T47D (cell line): ENCODE results near the gene FRS3.
A peak's percentile ranks its signal among the peaks of the same experiment; 100 is the strongest.

ENCODE experiments used
- DNase-seq, 2 experiments: peaks; one replicate each; pipeline versions ENCODE4 v3.0.0 to v3.0.0-alpha.2; 2011 to 2012; ENCODE audit warnings: low read depth in 1 of 2, low spot score in 1 of 2
- JUND ChIP-seq: IDR thresholded peaks from 2 replicates; pipeline ENCODE4 v1.6.1; 2012; ENCODE audit warnings: low read depth
- in situ Hi-C: cut with HindIII; loops from 2 replicates; pipeline ENCODE4 v1.10.0; 2016; ENCODE audit warnings: low sequenced_read_pairs, low pct_unique_long_range_greater_than_20kb

The FRS3 gene

GRCh38 chr6:41786451-41787218 lies 6.9 kb upstream of the FRS3 start:
- DNase-seq = peak; percentile 82 to 89
- TF ChIP-seq JUND = no peak
- in situ Hi-C loops = loop anchor here (25.0 kb wide), 1 partner anchor 251 kb away; no protein-coding TSS in a partner anchor

DNA sequence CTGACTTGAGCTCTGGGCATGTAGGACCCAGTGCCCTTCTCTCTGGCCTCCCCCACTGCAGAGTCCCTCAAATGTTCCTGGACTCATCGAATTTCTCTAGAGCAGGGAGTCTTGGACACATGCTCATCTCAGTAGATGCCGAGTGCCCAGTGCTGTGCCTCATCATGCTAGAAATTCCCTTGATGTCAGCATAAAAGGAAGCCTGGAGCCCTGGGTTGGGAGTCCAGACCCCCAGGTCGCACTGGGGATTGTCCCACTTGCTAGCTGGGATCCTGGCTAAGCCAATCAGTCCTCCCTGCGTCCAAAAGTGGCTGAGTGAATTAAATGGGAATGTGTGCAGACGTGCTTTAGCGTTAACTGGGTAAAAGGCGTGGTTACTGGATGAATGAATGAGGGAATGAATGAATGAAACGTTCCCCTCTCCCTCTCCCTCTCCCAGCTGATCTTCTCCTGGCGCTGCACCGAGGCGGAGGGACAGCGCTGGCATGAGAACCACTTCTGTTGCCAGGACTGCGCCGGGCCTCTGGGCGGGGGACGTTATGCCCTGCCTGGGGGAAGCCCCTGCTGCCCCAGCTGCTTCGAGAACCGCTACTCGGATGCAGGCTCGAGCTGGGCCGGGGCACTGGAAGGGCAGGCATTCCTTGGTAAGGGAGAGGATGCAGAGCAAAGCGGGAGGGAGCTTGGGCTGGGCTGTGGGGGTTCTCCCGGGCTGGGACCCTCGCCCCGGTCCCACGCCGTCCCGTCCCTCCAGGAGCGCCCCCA lies 6.2 kb upstream of the FRS3 start:
- in situ Hi-C loops = loop anchor here (25.0 kb wide), 1 partner anchor 251 kb away; no protein-coding TSS in a partner anchor
- DNase-seq = no peak
- TF ChIP-seq JUND = no peak

- DNase-seq = no peak
- TF ChIP-seq JUND = no peak
- in situ Hi-C loops = loop anchor here (25.0 kb wide), 1 partner anchor 252 kb away; no protein-coding TSS in a partner anchor
Measured at GRCh38 chr6:41785254-41785653, 5.6 kb upstream of the FRS3 start.

DNA sequence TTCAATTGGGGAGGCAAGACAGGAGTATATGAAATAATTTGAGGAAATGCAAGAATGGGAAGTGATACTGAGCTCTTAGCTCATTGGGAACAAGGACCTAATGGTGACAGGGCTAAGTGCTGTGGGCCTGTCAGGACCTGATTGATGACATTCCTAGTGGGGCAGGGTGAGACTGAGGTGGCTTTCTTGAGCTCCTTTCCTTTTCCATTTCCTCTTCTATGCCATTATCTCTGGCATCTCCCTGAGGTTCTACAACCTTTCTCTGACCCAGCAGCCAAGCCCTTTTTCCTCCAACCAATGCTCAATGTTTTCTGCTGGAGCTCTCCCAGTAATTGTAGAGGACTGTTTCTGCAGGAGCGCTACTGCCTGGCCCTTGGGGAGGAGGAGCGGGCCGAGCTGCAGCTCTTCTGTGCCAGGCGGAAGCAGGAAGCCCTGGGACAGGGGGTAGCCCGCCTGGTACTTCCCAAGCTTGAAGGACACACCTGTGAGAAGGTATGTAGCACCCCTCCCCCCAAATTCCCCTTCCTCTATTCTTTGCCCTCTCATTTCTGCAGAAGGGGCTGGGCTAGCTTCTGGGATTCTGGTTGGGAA lies 5.0 kb upstream of the FRS3 start:
- TF ChIP-seq JUND = no peak
- in situ Hi-C loops = loop anchor here (25.0 kb wide), 1 partner anchor 253 kb away; no protein-coding TSS in a partner anchor
- DNase-seq = peak; percentile 82 to 96

- TF ChIP-seq JUND = no peak
- DNase-seq = no peak
- in situ Hi-C loops = loop anchor here (25.0 kb wide), 1 partner anchor 254 kb away; no protein-coding TSS in a partner anchor
Measured at GRCh38 chr6:41783106-41783780, 3.5 kb upstream of the FRS3 start.

GRCh38 chr6:41781366-41781730 lies 1.6 kb upstream of the FRS3 start:
- DNase-seq = peak in 1 of 2 experiments; percentile 64
- in situ Hi-C loops = loop anchor here (25.0 kb wide), 1 partner anchor 256 kb away; no protein-coding TSS in a partner anchor
- TF ChIP-seq JUND = no peak

- in situ Hi-C loops = loop anchor here (25.0 kb wide), 1 partner anchor 257 kb away; no protein-coding TSS in a partner anchor
- DNase-seq = peak in 1 of 2 experiments; percentile 45
- no peak for TF ChIP-seq JUND
Measured at GRCh38 chr6:41780551-41781365, 1.1 kb upstream of the FRS3 start, which contains the start of gene PRICKLE4. Gene PRICKLE4, plus strand, starts transcription at chr6:41780782. Its CDS starts 2,692 bp downstream, at chr6:41783474.

DNA sequence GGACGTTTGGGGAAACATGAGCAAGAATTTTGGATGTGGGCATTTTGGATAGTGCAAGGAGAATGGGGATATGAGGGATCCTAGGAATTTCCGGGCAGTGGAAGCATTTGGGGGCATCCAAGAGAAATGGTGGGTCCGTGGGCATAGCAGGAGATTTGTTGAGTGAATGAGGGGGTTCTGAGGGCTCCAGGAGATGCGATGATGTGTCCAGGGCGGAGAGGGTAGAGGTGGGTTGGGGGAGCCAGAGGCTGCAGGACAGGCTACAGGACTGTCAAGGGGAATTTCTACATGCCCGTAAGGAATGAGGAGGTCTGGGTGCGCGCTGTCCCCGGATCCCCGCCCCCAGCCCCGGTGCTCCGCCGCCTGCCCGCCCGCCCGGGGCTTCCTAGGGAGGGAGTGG lies 364 bp downstream of the FRS3 start:
- no peak for DNase-seq
- in situ Hi-C loops = loop anchor here (25.0 kb wide), 1 partner anchor 258 kb away; no protein-coding TSS in a partner anchor
- TF ChIP-seq JUND = no peak

GRCh38 chr6:41778895-41779294 lies 805 bp downstream of the FRS3 start:
- in situ Hi-C loops = loop anchor here (25.0 kb wide), 1 partner anchor 258 kb away; no protein-coding TSS in a partner anchor
- DNase-seq = no peak
- no peak for TF ChIP-seq JUND

- TF ChIP-seq JUND = no peak
- DNase-seq = no peak
- in situ Hi-C loops = loop anchor here (25.0 kb wide), 1 partner anchor 260 kb away; no protein-coding TSS in a partner anchor
Measured at GRCh38 chr6:41777551-41778285, 2.0 kb downstream of the FRS3 start.
